H9 (cell line): Measurements from ENCODE around the gene CEMIP2. TPM values are rescaled to one million over a fixed set of nuclear protein-coding genes. Genes with fewer than 3 reads are reported as not detected.

Experiments
- DNase-seq: peaks from one replicate; pipeline ENCODE4 v3.0.0-alpha.2; 2017
- H2AFZ ChIP-seq: one replicate; pipeline ENCODE4 v1.6.1; 2013; ENCODE audit warnings: mild to moderate bottlenecking, low read length, control low read depth, moderate library complexity
- H2AK5ac ChIP-seq: 2 replicates; pipeline ENCODE4 v1.6.1; 2013; ENCODE audit warnings: low read length, control low read depth, mixed read lengths; ENCODE audit not compliant: insufficient read length
- H2BK120ac ChIP-seq: one replicate; pipeline ENCODE4 v1.6.1; 2013; ENCODE audit warnings: low read depth, mild to moderate bottlenecking, low read length, control low read depth, inconsistent platforms; ENCODE audit not compliant: poor library complexity, severe bottlenecking
- H2BK12ac ChIP-seq: 2 replicates; pipeline ENCODE4 v1.6.1; 2013; ENCODE audit warnings: low read length, control low read depth, mixed read lengths, low read depth; ENCODE audit not compliant: insufficient read length
- H2BK15ac ChIP-seq: 2 replicates; pipeline ENCODE4 v1.6.1; 2013; ENCODE audit warnings: low read depth, low read length, control low read depth
- H2BK20ac ChIP-seq: one replicate; pipeline ENCODE4 v1.6.1; 2013; ENCODE audit warnings: low read depth, mild to moderate bottlenecking, low read length, control low read depth, inconsistent platforms; ENCODE audit not compliant: poor library complexity, severe bottlenecking
- H2BK5ac ChIP-seq: 2 replicates; pipeline ENCODE4 v1.6.1; 2013; ENCODE audit warnings: low read length, control low read depth, mixed read lengths; ENCODE audit not compliant: insufficient read length
- H3K14ac ChIP-seq: 2 replicates; pipeline ENCODE4 v1.6.1; 2013; ENCODE audit warnings: low read length, control low read depth; ENCODE audit not compliant: insufficient read depth
- H3K18ac ChIP-seq: 2 replicates; pipeline ENCODE4 v1.6.1; 2013; ENCODE audit warnings: low read depth, mild to moderate bottlenecking, mixed read lengths, low read length, control low read depth; ENCODE audit not compliant: insufficient read length
- H3K23ac ChIP-seq: 2 replicates; pipeline ENCODE4 v1.6.1; 2013; ENCODE audit warnings: low read length, control low read depth, mixed read lengths, low read depth; ENCODE audit not compliant: insufficient read length
- H3K23me2 ChIP-seq: 2 replicates; pipeline ENCODE4 v1.6.1; 2013; ENCODE audit warnings: low read depth, mild to moderate bottlenecking, mixed read lengths, low read length, control low read depth; ENCODE audit not compliant: insufficient read length, poor library complexity, severe bottlenecking
- H3K27ac ChIP-seq: 2 replicates; pipeline ENCODE4 v1.5.1; 2013; ENCODE audit warnings: low read length, control low read depth, mixed read lengths, low read depth; ENCODE audit not compliant: insufficient read length
- H3K27me3 ChIP-seq: 2 replicates; pipeline ENCODE4 v1.6.1; 2013; ENCODE audit warnings: low read length, control low read depth, inconsistent platforms; ENCODE audit not compliant: insufficient read depth
- H3K4ac ChIP-seq: 2 replicates; pipeline ENCODE4 v1.6.1; 2013; ENCODE audit warnings: low read depth, mild to moderate bottlenecking, control low read depth, inconsistent platforms, low read length, moderate library complexity
- H3K4me1 ChIP-seq: 2 replicates; pipeline ENCODE4 v1.6.1; 2013; ENCODE audit warnings: low read length, control low read depth, inconsistent platforms; ENCODE audit not compliant: insufficient read depth
- H3K4me2 ChIP-seq: 2 replicates; pipeline ENCODE4 v1.6.1; 2013; ENCODE audit warnings: low read length, control low read depth, mixed read lengths; ENCODE audit not compliant: insufficient read length, insufficient read depth
- H3K56ac ChIP-seq: 2 replicates; pipeline ENCODE4 v1.6.1; 2013; ENCODE audit warnings: low read depth, mild to moderate bottlenecking, mixed read lengths, low read length, control low read depth; ENCODE audit not compliant: insufficient read length
- H3K79me1 ChIP-seq: 2 replicates; pipeline ENCODE4 v1.6.1; 2013; ENCODE audit warnings: low read depth, mild to moderate bottlenecking, moderate library complexity, low read length, control low read depth, inconsistent platforms; ENCODE audit not compliant: insufficient read depth, poor library complexity, severe bottlenecking
- H3K79me2 ChIP-seq: 2 replicates; pipeline ENCODE4 v1.6.1; 2013; ENCODE audit warnings: low read length, control low read depth, inconsistent platforms; ENCODE audit not compliant: insufficient read depth
- H3K9ac ChIP-seq: 2 replicates; pipeline ENCODE4 v1.6.1; 2013; ENCODE audit warnings: low read length, control low read depth, mixed read lengths; ENCODE audit not compliant: insufficient read length; ENCODE audit errors: extremely low read depth
- H3K9me3 ChIP-seq: one replicate; pipeline ENCODE4 v1.6.1; 2013; ENCODE audit warnings: low read depth, low read length, inconsistent platforms; ENCODE audit not compliant: control insufficient read depth
- H3T11ph ChIP-seq: one replicate; pipeline ENCODE4 v1.6.1; 2013; ENCODE audit warnings: mild to moderate bottlenecking, low read length, control low read depth, inconsistent platforms
- H4K20me1 ChIP-seq: one replicate; pipeline ENCODE4 v1.6.1; 2013; ENCODE audit not compliant: control insufficient read depth, insufficient read length, insufficient read depth
- H4K5ac ChIP-seq: 2 replicates; pipeline ENCODE4 v1.6.1; 2013; ENCODE audit warnings: low read depth, mild to moderate bottlenecking, mixed read lengths, low read length, control low read depth; ENCODE audit not compliant: insufficient read length
- H4K8ac ChIP-seq: replicated peaks from 2 replicates; pipeline ENCODE4 v1.6.1; 2013; ENCODE audit warnings: low read length, control low read depth, mixed read lengths, low read depth; ENCODE audit not compliant: insufficient read length
- H4K91ac ChIP-seq: 2 replicates; pipeline ENCODE4 v1.6.1; 2013; ENCODE audit warnings: low read depth, mild to moderate bottlenecking, moderate library complexity, mixed read lengths, low read length, control low read depth; ENCODE audit not compliant: insufficient read length
- H3K27ac Mint-ChIP-seq, 3 experiments: 2 replicates in 2 of 3; 3 replicates in 1 of 3; pipeline ENCODE4 v1.8.0; 2020 to 2021; ENCODE audit warnings: mixed read lengths in 3 of 3, mild to moderate bottlenecking in 1 of 3, moderate library complexity in 1 of 3
- H3K27me3 Mint-ChIP-seq: 2 replicates; pipeline ENCODE4 v1.8.0; 2021; ENCODE audit warnings: low read depth, mild to moderate bottlenecking, moderate library complexity, mixed read lengths
- H3K36me3 Mint-ChIP-seq, 3 experiments: 2 replicates in 2 of 3; 3 replicates in 1 of 3; pipeline ENCODE4 v1.8.0; 2020 to 2021; ENCODE audit warnings: low read depth in 3 of 3, mixed read lengths in 3 of 3; ENCODE audit not compliant: insufficient read depth in 1 of 3
- H3K4me1 Mint-ChIP-seq, 2 experiments: 2 replicates each; pipeline ENCODE4 v1.8.0; 2020; ENCODE audit warnings: mixed read lengths in 2 of 2
- H3K4me3 Mint-ChIP-seq, 2 experiments: 2 replicates in 1 of 2; 3 replicates in 1 of 2; pipeline ENCODE4 v1.8.0; 2020 to 2021; ENCODE audit warnings: mild to moderate bottlenecking in 2 of 2, mixed read lengths in 2 of 2, moderate library complexity in 1 of 2
- H3K9me3 Mint-ChIP-seq, 2 experiments: 2 replicates in 1 of 2; 3 replicates in 1 of 2; pipeline ENCODE4 v1.8.0; 2020; ENCODE audit warnings: mild to moderate bottlenecking in 2 of 2, mixed read lengths in 2 of 2, moderate library complexity in 1 of 2
- CTCF ChIP-seq: fragments of 200-600 bp; sonication (generic); conservative IDR thresholded peaks from 3 replicates; pipeline ENCODE4 v1.8.0; 2021; ENCODE audit warnings: antibody characterized with exemption, mild to moderate bottlenecking
- WGBS: extraction: QIAGEN DNeasy Blood & Tissue Kit; methylation state at CpG from one replicate; pipeline ENCODE4 v1.1.7; 2013; ENCODE audit warnings: missing lambda C conversion rate, low lambda C conversion rate, mixed read lengths; ENCODE audit not compliant: insufficient read length; ENCODE audit errors: extremely low coverage; 5-methylcytosine and 5-hydroxymethylcytosine counted together
- total RNA-seq: library from RNA; stranded (reverse); gene quantifications from 2 replicates; pipeline ENCODE4 v1.2.1, GENCODE V29; 2021

CEMIP2 gene
- total RNA-seq, 1 experiment from 2014 or later: 77.2 TPM

GRCh38 chr9:71766663-71767062, 1.6 kb downstream of the CEMIP2 start:
- Mint-ChIP-seq H3K36me3 (peaks cover 0 to 5% (median 2%) of the 10 kb centered on the region in 3 experiments; a peak in 2 of 7 replicates), H3K9me3 (no peaks in the 10 kb centered on the region; a peak in 1 of 5 replicates), H3K27me3 (peaks cover 12% of the 10 kb centered on the region), H3K4me3 (peak overlapping the region; percentile 95 to 96), H3K27ac (no peak overlapping the region), H3K4me1 (peaks cover 56 to 64% of the 10 kb centered on the region in 2 experiments)
- Histone ChIP-seq H3K18ac (no peak overlapping the region), H3K27ac (no peak overlapping the region), H3K4me2 (peak overlapping the region; percentile 80), H2BK12ac (no peak overlapping the region), H2BK5ac (no peak overlapping the region), H2BK15ac (no peak overlapping the region), H3K56ac (no peak overlapping the region), H4K8ac (no peak overlapping the region), H3K23ac (no peak overlapping the region), H3K9ac (no peak overlapping the region), H4K91ac (no peak overlapping the region), H2AFZ (no peak overlapping the region), H4K5ac (no peak overlapping the region), H3T11ph (no peak overlapping the region), H3K9me3 (no peaks in the 10 kb centered on the region), H2BK120ac (no peak overlapping the region), H3K4me1 (peaks cover 4% of the 10 kb centered on the region; the same call in 1 of the 2 replicates), H3K14ac (no peak overlapping the region), H3K4ac (no peak overlapping the region), H3K79me2 (peaks cover 8% of the 10 kb centered on the region; the same call in 1 of the 2 replicates), H2AK5ac (no peak overlapping the region), H3K79me1 (no peaks in the 10 kb centered on the region), H4K20me1 (no peaks in the 10 kb centered on the region), H3K23me2 (peaks cover 18% of the 10 kb centered on the region), H3K27me3 (no peaks in the 10 kb centered on the region; the same call in 1 of the 2 replicates), H2BK20ac (no peak overlapping the region)
- no CpG with 5 or more reads among the region's 4 CpGs for WGBS
- no peak for DNase-seq
- no peak for TF ChIP-seq CTCF
